ENCODE results near the gene ACSS3. TPM values are rescaled to one million over a fixed set of nuclear protein-coding genes. Genes with fewer than 3 reads are reported as not detected.

The ACSS3 gene
- total RNA-seq, 1 experiment from 2014 or later, result 0.70 TPM

- Histone ChIP-seq H3K4me3 (ENCODE audit: low read depth, low read length) (no peak overlapping the region), H3K4me1 (no peaks in the 10 kb centered on the region), H3K36me3 (ENCODE audit: control insufficient read depth, insufficient read depth, low read length) (no peaks in the 10 kb centered on the region), H3K27me3 (replicated peaks; ENCODE audit: control insufficient read depth, insufficient read depth, low read length) (no peaks in the 10 kb centered on the region), H3K9me3 (no peaks in the 10 kb centered on the region)
- Mint-ChIP-seq H3K36me3 (ENCODE audit: insufficient read depth, unreplicated experiment) (no peaks in the 10 kb centered on the region), H3K27me3 (ENCODE audit: insufficient read depth, unreplicated experiment) (peaks cover 3% of the 10 kb centered on the region), H3K4me3 (ENCODE audit: unreplicated experiment) (no peak overlapping the region), H3K9me3 (ENCODE audit: unreplicated experiment) (no peaks in the 10 kb centered on the region), H3K27ac (ENCODE audit: unreplicated experiment) (no peak overlapping the region), H3K4me1 (ENCODE audit: low read depth, unreplicated experiment) (no peaks in the 10 kb centered on the region)
- intact Hi-C loops (cut with micrococcal nuclease; ENCODE audit: unreplicated experiment), result no loop called here
- ChIA-PET POLR2A (no interaction called here), CTCF (no interaction called here)
- BruUV-seq (replicated peaks), result no TSS peak
- TF ChIP-seq CTCF (IDR thresholded peaks at IDR 0.05; ENCODE audit: insufficient read depth in 1 of 2, low read depth in 1 of 2, low read length in 1 of 2, severe bottlenecking in 1 of 2, unreplicated experiment in 1 of 2), result no peak
- no peak for DNase-seq
Measured at GRCh38 chr12:81229759-81230158, 151.9 kb downstream of the ACSS3 start.

DNA sequence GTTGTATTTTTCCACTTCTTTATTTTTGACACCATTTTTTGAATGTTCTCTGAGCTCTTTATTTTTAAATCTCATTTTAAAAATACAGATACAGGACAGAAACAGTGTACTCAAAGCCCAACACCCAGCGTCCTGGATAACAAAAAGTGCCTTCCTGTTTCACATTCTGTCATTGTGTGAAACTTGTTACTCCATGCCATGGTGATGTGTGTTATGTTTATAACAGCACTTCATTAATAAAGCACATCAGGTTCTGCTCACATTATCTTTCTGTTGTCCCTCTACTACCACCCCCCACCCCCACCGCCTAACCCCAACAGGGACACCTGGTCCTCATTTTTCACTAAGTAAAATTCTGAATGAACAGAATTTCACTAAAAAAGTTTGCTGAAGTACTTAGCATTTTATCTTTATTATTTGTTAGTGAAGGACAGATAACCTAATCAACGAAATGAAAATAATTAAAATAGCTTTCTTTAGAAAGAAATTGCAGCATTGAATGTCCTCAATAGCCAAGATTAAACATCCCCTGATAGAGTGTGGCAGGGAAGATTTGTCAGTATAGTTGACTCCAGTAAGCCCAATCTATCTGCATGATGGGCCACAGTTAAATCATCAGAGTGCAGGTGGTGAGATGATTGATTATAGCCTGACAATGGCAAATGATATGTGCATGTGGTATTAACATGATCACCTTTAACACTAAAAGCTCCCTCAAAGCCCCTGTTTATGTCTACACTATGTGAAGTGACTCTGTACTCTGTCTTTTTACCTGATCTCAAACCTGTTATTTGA is 153.9 kb downstream of the ACSS3 start:
- no peak overlapping the region for H3K4me3 Mint-ChIP-seq (ENCODE audit: unreplicated experiment)
- H3K27me3 Mint-ChIP-seq (ENCODE audit: insufficient read depth, unreplicated experiment), result peaks cover 3% of the 10 kb centered on the region
- no peaks in the 10 kb centered on the region for H3K36me3 Mint-ChIP-seq (ENCODE audit: insufficient read depth, unreplicated experiment)
- Histone ChIP-seq H3K9me3 (no peaks in the 10 kb centered on the region), H3K27me3 (replicated peaks; ENCODE audit: control insufficient read depth, insufficient read depth, low read length) (no peaks in the 10 kb centered on the region), H3K36me3 (ENCODE audit: control insufficient read depth, insufficient read depth, low read length) (no peaks in the 10 kb centered on the region), H3K4me3 (ENCODE audit: low read depth, low read length) (no peak overlapping the region), H3K4me1 (no peaks in the 10 kb centered on the region)
- CTCF ChIA-PET, result no interaction called here
- POLR2A ChIA-PET, result no interaction called here
- no peak overlapping the region for H3K27ac Mint-ChIP-seq (ENCODE audit: unreplicated experiment)
- BruUV-seq (replicated peaks), result no TSS peak
- no peak for DNase-seq
- TF ChIP-seq CTCF (IDR thresholded peaks at IDR 0.05; ENCODE audit: insufficient read depth in 1 of 2, low read depth in 1 of 2, low read length in 1 of 2, severe bottlenecking in 1 of 2, unreplicated experiment in 1 of 2), result no peak
- no peaks in the 10 kb centered on the region for H3K4me1 Mint-ChIP-seq (ENCODE audit: low read depth, unreplicated experiment)
- H3K9me3 Mint-ChIP-seq (ENCODE audit: unreplicated experiment), result no peaks in the 10 kb centered on the region
- intact Hi-C loops (cut with micrococcal nuclease; ENCODE audit: unreplicated experiment), result no loop called here

DNA sequence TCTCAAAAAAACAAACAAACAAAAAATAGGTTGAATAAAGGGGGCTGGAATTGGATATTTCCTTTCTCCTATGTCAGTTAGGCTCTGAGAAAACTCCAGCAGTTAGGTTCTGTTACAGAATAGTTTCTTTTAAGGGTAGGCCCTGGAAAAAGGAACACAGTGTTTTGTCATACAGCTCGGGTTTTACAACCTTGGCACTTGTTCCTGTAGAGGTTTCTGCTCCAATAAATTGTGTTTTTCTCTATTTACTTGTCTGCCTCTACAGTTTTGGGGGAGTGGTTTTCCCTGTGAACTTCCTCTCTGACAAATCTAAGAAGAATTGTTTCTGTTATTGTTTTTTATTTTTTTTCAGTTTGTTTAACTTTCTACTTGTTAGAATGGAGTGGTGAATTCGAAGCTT is 167.6 kb downstream of the ACSS3 start:
- Histone ChIP-seq H3K4me1 (no peaks in the 10 kb centered on the region), H3K9me3 (no peaks in the 10 kb centered on the region; the same call in 1 of the 2 replicates), H3K36me3 (ENCODE audit: control insufficient read depth, insufficient read depth, low read length) (no peaks in the 10 kb centered on the region), H3K4me3 (ENCODE audit: low read depth, low read length) (no peak overlapping the region), H3K27me3 (replicated peaks; ENCODE audit: control insufficient read depth, insufficient read depth, low read length) (no peaks in the 10 kb centered on the region)
- H3K4me1 Mint-ChIP-seq (ENCODE audit: low read depth, unreplicated experiment), result peaks cover 8% of the 10 kb centered on the region
- no TSS peak for BruUV-seq (replicated peaks)
- ChIA-PET POLR2A (no interaction called here), CTCF (no interaction called here)
- H3K4me3 Mint-ChIP-seq (ENCODE audit: unreplicated experiment), result no peak overlapping the region
- H3K9me3 Mint-ChIP-seq (ENCODE audit: unreplicated experiment), result peaks cover 13% of the 10 kb centered on the region
- TF ChIP-seq CTCF (IDR thresholded peaks at IDR 0.05; ENCODE audit: insufficient read depth in 1 of 2, low read depth in 1 of 2, low read length in 1 of 2, severe bottlenecking in 1 of 2, unreplicated experiment in 1 of 2), result no peak
- no peak overlapping the region for H3K27ac Mint-ChIP-seq (ENCODE audit: unreplicated experiment)
- H3K36me3 Mint-ChIP-seq (ENCODE audit: insufficient read depth, unreplicated experiment), result no peaks in the 10 kb centered on the region
- H3K27me3 Mint-ChIP-seq (ENCODE audit: insufficient read depth, unreplicated experiment), result no peaks in the 10 kb centered on the region
- intact Hi-C loops (cut with micrococcal nuclease; ENCODE audit: unreplicated experiment), result no loop called here
- no peak for DNase-seq

Data from Caco-2 (cell line).